Suprapubic skin (tissue), 4 donors: ENCODE results near the gene MTMR12.

Source experiments
- CTCF ChIP-seq, 2 donors: fragments of 200-600 bp in 1 of 2; fragments of 450-650 bp in 1 of 2; sonication (generic) in 1 of 2; IDR thresholded peaks; one replicate each; pipeline ENCODE4 v1.5.1; 2016 to 2019; ENCODE audit warnings: antibody characterized with exemption in 2 of 2, mild to moderate bottlenecking in 1 of 2, moderate library complexity in 1 of 2
- EP300 ChIP-seq: sonication (generic); formaldehyde crosslinking; IDR thresholded peaks from one replicate; pipeline ENCODE4 v1.6.1; 2017; ENCODE audit warnings: antibody characterized with exemption
- POLR2A ChIP-seq, 2 donors: fragments of 450-650 bp; IDR thresholded peaks; one replicate each; pipeline ENCODE4 v1.6.1; 2017; ENCODE audit warnings: antibody characterized with exemption in 2 of 2, mild to moderate bottlenecking in 2 of 2, moderate library complexity in 2 of 2
- POLR2AphosphoS5 ChIP-seq, 3 donors: sonication (generic); formaldehyde crosslinking; IDR thresholded peaks; one replicate each; pipeline ENCODE4 v1.6.1; 2017; ENCODE audit warnings: antibody characterized with exemption in 3 of 3

GRCh38 chr5:32182463-32183063 is 130.2 kb downstream of the MTMR12 start:
- no peak for TF ChIP-seq CTCF (IDR thresholded peaks at IDR 0.05)
- TF ChIP-seq POLR2A (IDR thresholded peaks at IDR 0.05): no peak
- TF ChIP-seq EP300: no peak
- no peak for TF ChIP-seq POLR2AphosphoS5 (IDR thresholded peaks at IDR 0.05)
